IgD-negative memory B cell (primary cell): ENCODE results near the gene PYGL. TPM values are rescaled to one million over a fixed set of nuclear protein-coding genes. Genes with fewer than 3 reads are reported as not detected.
"Not testable (repeated sequence)": the region's sequence is repeated elsewhere in the genome, so short reads cannot be mapped to it uniquely, and the experiment has no call there.

Experiments
- H3K27ac Mint-ChIP-seq, 3 donors: one replicate each; pipeline ENCODE4 v1.8.0; 2020 to 2022; ENCODE audit warnings: mild to moderate bottlenecking in 3 of 3, mixed read lengths in 3 of 3, moderate library complexity in 1 of 3
- H3K27me3 Mint-ChIP-seq: one replicate; pipeline ENCODE4 v1.8.0; 2021; ENCODE audit warnings: mixed read lengths
- H3K36me3 Mint-ChIP-seq: one replicate; pipeline ENCODE4 v1.8.0; 2020; ENCODE audit warnings: mild to moderate bottlenecking, mixed read lengths
- H3K4me1 Mint-ChIP-seq, 3 donors: one replicate each; pipeline ENCODE4 v1.8.0; 2020 to 2022; ENCODE audit warnings: mixed read lengths in 3 of 3, mild to moderate bottlenecking in 1 of 3
- H3K4me3 Mint-ChIP-seq, 4 donors: one replicate each; pipeline ENCODE4 v1.8.0; 2020 to 2022; ENCODE audit warnings: mild to moderate bottlenecking in 4 of 4, mixed read lengths in 4 of 4, moderate library complexity in 3 of 4
- H3K9me3 Mint-ChIP-seq, 3 donors: one replicate each; pipeline ENCODE4 v1.8.0; 2020 to 2021; ENCODE audit warnings: mixed read lengths in 3 of 3, mild to moderate bottlenecking in 1 of 3
- polyA plus RNA-seq: library from polyadenylated mRNA; unstranded; fragments of 300-500 nt; fragmentation: Illumina TruSeq; gene quantifications from one replicate; pipeline ENCODE4 v1.2.3, GENCODE V29; 2021

Gene PYGL
- polyA plus RNA-seq, 1 donor from 2014 or later: 0.20 TPM

DNA sequence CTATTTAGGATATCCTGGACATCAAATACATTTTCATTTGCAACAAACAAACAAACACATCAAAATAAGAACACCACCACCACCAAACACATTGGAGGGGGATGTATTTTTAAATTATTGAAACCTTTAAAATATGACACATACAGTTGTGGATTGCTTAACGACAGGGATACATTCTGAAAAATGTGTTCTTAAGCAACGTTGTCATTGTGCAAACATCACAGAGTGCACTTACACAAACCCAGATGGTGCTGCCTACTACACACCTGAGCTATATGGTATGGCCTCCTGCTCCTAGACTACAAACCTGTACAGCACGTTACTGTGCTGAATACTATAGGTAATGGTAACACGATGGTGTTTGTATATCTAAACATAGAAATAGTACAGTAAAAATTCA lies 19.4 kb downstream of the PYGL start:
- H3K9me3 Mint-ChIP-seq: no peaks in the 10 kb centered on the region
- H3K4me1 Mint-ChIP-seq: no peaks in the 10 kb centered on the region
- no peak overlapping the region for H3K4me3 Mint-ChIP-seq
- peaks cover 1% of the 10 kb centered on the region for H3K36me3 Mint-ChIP-seq
- no peaks in the 10 kb centered on the region for H3K27me3 Mint-ChIP-seq
- no peak overlapping the region for H3K27ac Mint-ChIP-seq

- H3K4me3 Mint-ChIP-seq: no peak overlapping the region
- H3K36me3 Mint-ChIP-seq: peaks cover 1% of the 10 kb centered on the region
- no peaks in the 10 kb centered on the region for H3K4me1 Mint-ChIP-seq
- no peak overlapping the region for H3K27ac Mint-ChIP-seq
- H3K9me3 Mint-ChIP-seq: no peaks in the 10 kb centered on the region
- no peaks in the 10 kb centered on the region for H3K27me3 Mint-ChIP-seq
These were observed 20.0 kb downstream of the PYGL start for GRCh38 chr14:50924236-50924635.

- Mint-ChIP-seq H3K9me3 (no peaks in the 10 kb centered on the region), H3K27me3 (peaks cover under 1% of the 10 kb centered on the region), H3K27ac (no peak overlapping the region), H3K4me1 (no peaks in the 10 kb centered on the region), H3K36me3 (peaks cover 1% of the 10 kb centered on the region), H3K4me3 (no peak overlapping the region)
These were observed 21.5 kb downstream of the PYGL start for GRCh38 chr14:50922803-50923202.

GRCh38 chr14:50920482-50921230 lies 23.6 kb downstream of the PYGL start:
- Mint-ChIP-seq H3K27ac (no peak overlapping the region), H3K27me3 (peaks cover 2% of the 10 kb centered on the region), H3K4me3 (no peak overlapping the region), H3K4me1 (no peaks in the 10 kb centered on the region), H3K9me3 (no peaks in the 10 kb centered on the region), H3K36me3 (peaks cover 1% of the 10 kb centered on the region)

DNA sequence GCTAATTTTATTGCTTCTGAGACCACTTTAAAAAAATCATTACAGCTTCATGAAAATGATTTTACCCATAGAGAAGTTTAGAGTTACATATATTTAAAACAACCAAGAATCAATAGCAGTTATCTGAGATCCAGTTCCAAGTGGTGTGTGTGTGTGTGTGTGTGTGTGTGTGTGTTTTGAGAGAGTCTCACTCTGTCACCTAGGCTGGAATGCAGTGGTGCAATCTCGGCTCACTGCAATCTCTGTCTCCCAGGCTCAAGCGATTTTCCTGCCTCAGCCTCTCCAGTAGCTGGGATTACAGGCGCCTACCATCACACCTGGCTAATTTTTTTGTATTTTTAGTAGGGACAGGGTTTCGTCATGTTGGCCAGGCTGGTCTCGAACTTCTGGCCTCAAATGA lies 24.8 kb downstream of the PYGL start:
- H3K4me3 Mint-ChIP-seq, H3K27ac Mint-ChIP-seq, H3K9me3 Mint-ChIP-seq, H3K36me3 Mint-ChIP-seq, H3K4me1 Mint-ChIP-seq, H3K27me3 Mint-ChIP-seq: not testable (repeated sequence)

DNA sequence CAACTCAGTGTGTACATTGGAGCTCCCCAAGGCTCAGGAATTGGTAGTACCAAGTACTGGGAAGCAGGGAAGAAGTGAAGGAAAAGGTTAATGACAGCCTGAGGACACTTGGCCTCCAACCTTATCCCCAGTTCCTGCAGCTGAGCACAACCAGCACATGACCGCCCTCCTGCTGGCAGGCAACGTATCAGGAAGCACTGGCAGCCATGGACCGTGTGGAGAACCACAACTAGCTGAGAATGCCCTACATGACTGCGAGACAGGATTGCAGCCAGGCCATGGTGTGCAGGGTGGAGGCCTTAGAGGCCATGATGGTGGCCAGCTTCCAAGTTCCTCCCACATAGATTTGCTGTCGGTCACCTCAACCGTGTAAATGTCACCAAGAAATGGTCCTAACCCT lies 26.8 kb downstream of the PYGL start:
- peaks cover 7% of the 10 kb centered on the region for H3K27me3 Mint-ChIP-seq
- H3K4me1 Mint-ChIP-seq: no peaks in the 10 kb centered on the region
- H3K4me3 Mint-ChIP-seq: no peak overlapping the region
- H3K27ac Mint-ChIP-seq: no peak overlapping the region
- peaks cover 1% of the 10 kb centered on the region for H3K36me3 Mint-ChIP-seq
- no peaks in the 10 kb centered on the region for H3K9me3 Mint-ChIP-seq

GRCh38 chr14:50910495-50911420 lies 33.5 kb downstream of the PYGL start:
- Mint-ChIP-seq H3K27me3 (peaks cover 6% of the 10 kb centered on the region), H3K36me3 (no peaks in the 10 kb centered on the region), H3K9me3 (no peaks in the 10 kb centered on the region), H3K4me1 (no peaks in the 10 kb centered on the region), H3K27ac (no peak overlapping the region), H3K4me3 (no peak overlapping the region)

- no peak overlapping the region for H3K4me3 Mint-ChIP-seq
- H3K4me1 Mint-ChIP-seq: peaks cover 1 to 2% (median 1%) of the 10 kb centered on the region in 3 donors
- H3K27me3 Mint-ChIP-seq: no peaks in the 10 kb centered on the region
- H3K27ac Mint-ChIP-seq: no peak overlapping the region
- H3K36me3 Mint-ChIP-seq: no peaks in the 10 kb centered on the region
- peaks cover 0 to 13% (median 10%) of the 10 kb centered on the region in 3 donors for H3K9me3 Mint-ChIP-seq
These were observed 37.8 kb downstream of the PYGL start for GRCh38 chr14:50906326-50907065.

DNA sequence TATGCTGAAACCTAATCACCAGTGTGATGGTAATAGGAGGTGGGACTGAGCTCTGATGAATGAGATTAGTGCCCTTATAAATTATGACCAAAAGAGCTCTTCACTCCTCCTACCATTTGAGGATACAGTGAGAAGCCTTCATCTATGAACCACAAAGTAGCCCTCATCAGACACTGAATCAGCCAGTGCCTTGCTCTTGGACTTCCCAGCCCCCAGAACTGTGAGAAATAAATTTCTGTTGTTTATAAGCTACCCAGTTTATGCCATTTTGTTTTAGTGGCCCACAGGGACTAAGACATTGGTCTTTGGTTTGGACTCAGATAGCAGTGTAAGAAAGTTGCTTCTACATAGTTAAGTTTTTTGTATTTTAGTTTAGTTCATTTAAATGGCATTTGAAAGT lies 39.6 kb downstream of the PYGL start:
- Mint-ChIP-seq H3K4me3 (no peak overlapping the region), H3K9me3 (peaks cover 0 to 13% (median 10%) of the 10 kb centered on the region in 3 donors), H3K36me3 (no peaks in the 10 kb centered on the region), H3K4me1 (peaks cover 3 to 12% (median 6%) of the 10 kb centered on the region in 3 donors), H3K27me3 (no peaks in the 10 kb centered on the region), H3K27ac (no peak overlapping the region)

- Mint-ChIP-seq H3K4me3 (no peak overlapping the region), H3K27me3 (peaks cover 3% of the 10 kb centered on the region), H3K4me1 (peaks cover 3 to 12% (median 6%) of the 10 kb centered on the region in 3 donors), H3K9me3 (peaks cover 0 to 13% (median 10%) of the 10 kb centered on the region in 3 donors), H3K27ac (no peak overlapping the region), H3K36me3 (no peaks in the 10 kb centered on the region)
These were observed 42.9 kb downstream of the PYGL start for GRCh38 chr14:50901361-50901760.

GRCh38 chr14:50897658-50898175 lies 46.6 kb downstream of the PYGL start:
- Mint-ChIP-seq H3K27me3 (peaks cover 3% of the 10 kb centered on the region), H3K9me3 (no peaks in the 10 kb centered on the region), H3K4me3 (no peak overlapping the region), H3K27ac (no peak overlapping the region), H3K36me3 (peaks cover 1% of the 10 kb centered on the region), H3K4me1 (peaks cover 3 to 12% (median 6%) of the 10 kb centered on the region in 3 donors)

- H3K9me3 Mint-ChIP-seq, H3K27me3 Mint-ChIP-seq, H3K4me3 Mint-ChIP-seq, H3K36me3 Mint-ChIP-seq, H3K27ac Mint-ChIP-seq: not testable (repeated sequence)
- H3K4me1 Mint-ChIP-seq: peaks cover 3 to 12% (median 6%) of the 10 kb centered on the region in 3 donors
These were observed 47.3 kb downstream of the PYGL start for GRCh38 chr14:50897005-50897404.

GRCh38 chr14:50896421-50896820 lies 47.9 kb downstream of the PYGL start:
- not testable (repeated sequence) for H3K9me3 Mint-ChIP-seq, H3K36me3 Mint-ChIP-seq, H3K27ac Mint-ChIP-seq, H3K4me3 Mint-ChIP-seq, H3K27me3 Mint-ChIP-seq
- peaks cover 1 to 10% (median 4%) of the 10 kb centered on the region in 3 donors for H3K4me1 Mint-ChIP-seq

DNA sequence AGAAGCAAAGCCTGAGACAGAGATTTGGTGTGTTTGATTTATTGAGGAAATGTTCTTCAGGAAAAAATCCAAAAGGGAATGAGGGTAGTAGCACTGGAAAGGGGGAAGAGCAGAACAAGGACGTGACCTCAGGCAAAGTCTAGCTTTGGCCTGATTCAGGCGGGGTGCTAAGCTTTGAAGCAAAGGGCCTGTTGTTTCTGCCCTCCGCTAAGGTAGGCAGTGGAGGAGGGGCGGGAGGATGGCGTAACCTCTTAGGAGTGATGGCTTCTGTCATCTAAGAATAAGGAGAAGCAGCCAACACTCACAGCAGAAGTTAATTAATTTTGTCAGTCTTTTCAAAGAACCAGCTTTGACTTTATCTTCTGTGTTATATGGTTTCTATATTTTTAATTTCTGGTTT lies 52.0 kb downstream of the PYGL start:
- Mint-ChIP-seq H3K9me3 (no peaks in the 10 kb centered on the region), H3K27ac (no peak overlapping the region), H3K4me3 (no peak overlapping the region), H3K27me3 (peaks cover 2% of the 10 kb centered on the region), H3K4me1 (no peaks in the 10 kb centered on the region), H3K36me3 (peaks cover 1% of the 10 kb centered on the region)

- no peaks in the 10 kb centered on the region for H3K36me3 Mint-ChIP-seq
- no peaks in the 10 kb centered on the region for H3K4me1 Mint-ChIP-seq
- no peaks in the 10 kb centered on the region for H3K9me3 Mint-ChIP-seq
- H3K27me3 Mint-ChIP-seq: peaks cover 24% of the 10 kb centered on the region
- H3K4me3 Mint-ChIP-seq: no peak overlapping the region
- no peak overlapping the region for H3K27ac Mint-ChIP-seq
These were observed 56.8 kb downstream of the PYGL start for GRCh38 chr14:50887476-50887875.
